HK-2 (cell line): ENCODE measurements around the gene DYNC1LI1.

ENCODE experiments used
- DNase-seq: peaks from one replicate; pipeline ENCODE4 v3.0.0-alpha.2; 2018; ENCODE audit not compliant: unreplicated experiment

Gene DYNC1LI1

DNA sequence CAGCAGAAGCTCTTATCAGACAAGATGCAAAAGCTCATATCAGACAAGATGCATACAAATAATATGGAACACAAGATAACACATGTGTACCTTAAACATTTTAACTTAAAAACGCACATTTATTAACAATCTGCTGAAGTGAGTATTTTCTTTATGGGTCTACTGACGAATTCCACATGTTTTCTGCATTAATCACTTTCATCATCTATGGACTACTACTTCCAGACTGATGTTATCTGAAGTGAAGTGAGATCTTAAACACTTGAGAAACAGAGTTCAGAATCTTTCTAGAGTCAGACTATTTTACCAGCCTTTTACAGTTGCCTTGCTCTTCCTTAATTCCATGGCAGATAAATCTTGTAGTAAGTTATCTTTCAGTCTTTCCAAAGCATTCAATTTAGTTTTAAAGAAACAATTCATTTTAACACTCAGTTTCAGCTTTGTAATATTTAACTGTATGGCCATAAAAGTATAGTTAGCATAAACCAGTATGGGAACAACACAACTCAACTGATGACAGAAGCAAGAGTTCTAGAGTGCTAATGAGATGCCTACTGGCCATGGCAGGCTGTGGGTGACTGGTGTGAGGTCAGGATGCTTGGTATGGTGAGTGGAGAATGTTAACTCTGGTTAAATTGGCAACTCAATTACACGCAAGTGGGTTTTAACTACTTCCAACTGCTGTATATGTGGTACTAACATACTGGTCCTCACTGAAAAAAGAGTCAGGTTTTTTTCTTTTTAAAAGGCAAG lies 77.8 kb downstream of the DYNC1LI1 start:
- no peak for DNase-seq

DNA sequence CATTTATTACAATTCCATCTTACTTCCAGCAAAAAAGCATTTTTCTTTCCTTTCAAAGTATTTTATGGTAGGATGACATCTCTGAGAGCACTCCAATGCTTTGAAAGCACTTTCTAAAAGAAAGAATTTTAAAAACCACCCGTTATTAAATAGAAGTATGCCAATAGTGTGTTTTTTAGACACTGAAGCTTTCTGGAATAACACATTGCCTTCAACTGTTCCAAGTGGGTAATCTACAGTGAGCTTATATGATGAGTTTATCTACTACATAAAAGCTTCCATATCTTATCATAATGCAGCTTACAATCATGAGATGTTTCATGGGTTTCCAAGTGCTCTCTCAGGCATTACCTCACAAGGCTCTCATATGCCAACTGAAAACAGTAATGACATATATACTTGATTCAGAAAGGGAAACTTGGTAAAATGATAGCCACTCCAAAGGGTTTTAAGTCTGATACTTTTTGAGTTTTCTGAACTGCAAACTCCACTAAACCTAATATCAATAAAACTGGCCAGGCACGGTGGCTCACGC lies 82.1 kb downstream of the DYNC1LI1 start:
- no peak for DNase-seq

DNA sequence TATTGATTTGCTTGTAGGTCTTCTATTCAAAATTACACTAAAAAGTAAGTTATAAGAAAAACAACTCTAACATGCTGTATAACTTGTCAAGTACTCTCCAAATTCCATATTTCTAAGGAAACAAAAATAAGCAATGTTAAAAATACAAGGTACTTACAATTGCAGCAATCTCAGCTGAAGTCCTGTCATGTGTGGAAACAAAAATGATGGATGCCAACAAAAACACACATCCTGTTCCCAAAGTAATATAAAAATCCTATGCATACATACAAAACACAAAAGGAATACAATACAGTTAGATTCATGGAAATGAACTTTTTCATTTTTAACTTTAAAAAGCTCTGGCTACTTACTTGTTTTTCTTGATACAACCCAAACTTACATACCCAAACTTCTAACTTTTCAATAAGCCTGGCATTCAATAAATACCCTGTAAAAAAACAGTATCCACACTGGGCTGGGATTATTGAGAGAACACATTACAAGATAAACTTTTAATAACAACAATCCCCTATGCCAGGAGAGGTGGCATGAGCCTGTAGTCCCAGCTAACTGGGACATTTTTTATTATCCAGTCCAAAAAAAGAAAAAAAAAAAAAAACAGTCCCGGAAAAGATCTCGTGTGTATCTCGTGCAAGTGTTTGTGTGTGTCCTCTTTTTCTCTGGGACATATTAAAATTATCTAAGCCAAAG lies 82.7 kb downstream of the DYNC1LI1 start:
- DNase-seq = no peak

DNA sequence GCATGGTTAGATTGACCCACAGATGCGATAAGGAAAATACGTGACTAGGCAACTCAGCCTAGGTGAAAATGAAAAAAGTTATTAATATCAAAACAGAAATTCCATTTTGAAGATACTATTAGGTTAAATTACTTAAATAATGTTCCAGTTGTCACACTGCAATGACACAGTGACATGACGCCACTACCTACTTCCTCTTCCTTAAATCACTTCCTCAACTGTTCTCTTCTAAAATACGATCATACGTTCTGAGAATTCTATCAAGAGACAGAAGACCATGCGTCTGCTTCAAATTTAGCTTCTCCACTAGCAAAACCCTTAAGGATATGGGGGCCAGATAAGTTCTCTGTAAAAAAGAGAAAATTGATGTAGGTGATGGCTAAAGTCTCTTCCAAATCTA lies 86.2 kb downstream of the DYNC1LI1 start:
- DNase-seq = no peak

DNA sequence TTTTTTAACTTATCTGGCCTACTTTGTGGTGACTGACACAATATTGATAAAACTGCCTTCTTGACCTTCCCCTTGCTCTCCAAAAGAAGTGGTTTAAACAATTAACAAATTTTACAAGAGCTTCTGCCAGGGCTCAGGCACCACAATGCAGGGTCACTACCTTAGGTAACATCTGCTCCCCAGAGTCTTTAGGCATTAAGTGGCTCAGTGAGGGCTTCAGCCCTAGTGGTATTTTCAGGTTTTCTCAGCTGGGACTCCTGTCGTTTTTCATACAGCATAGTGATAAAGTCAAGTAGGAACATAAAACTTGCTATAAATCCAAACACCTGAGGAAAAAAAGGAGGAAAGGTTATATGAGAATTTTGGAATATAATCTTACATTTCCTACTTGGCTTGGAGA lies 86.9 kb downstream of the DYNC1LI1 start:
- no peak for DNase-seq

DNA sequence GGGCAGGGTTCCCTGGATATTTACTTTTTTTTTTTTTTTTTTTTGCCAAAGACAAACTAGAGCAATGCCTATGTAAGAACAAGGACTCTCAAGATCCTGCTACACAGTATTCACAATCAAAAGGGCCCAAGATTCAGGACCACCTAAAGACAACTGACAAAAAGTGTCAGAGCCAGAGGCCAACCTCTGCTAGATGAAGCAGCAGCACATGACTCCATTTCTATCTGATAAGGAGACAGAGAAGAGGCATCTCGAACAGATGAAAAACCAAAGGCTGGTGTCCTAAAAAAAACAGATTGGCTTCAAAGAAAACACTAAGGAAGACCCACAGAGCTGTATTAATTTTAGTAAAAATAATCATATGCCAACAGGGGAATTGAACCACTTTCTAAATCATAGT lies 88.0 kb downstream of the DYNC1LI1 start:
- DNase-seq = no peak

DNA sequence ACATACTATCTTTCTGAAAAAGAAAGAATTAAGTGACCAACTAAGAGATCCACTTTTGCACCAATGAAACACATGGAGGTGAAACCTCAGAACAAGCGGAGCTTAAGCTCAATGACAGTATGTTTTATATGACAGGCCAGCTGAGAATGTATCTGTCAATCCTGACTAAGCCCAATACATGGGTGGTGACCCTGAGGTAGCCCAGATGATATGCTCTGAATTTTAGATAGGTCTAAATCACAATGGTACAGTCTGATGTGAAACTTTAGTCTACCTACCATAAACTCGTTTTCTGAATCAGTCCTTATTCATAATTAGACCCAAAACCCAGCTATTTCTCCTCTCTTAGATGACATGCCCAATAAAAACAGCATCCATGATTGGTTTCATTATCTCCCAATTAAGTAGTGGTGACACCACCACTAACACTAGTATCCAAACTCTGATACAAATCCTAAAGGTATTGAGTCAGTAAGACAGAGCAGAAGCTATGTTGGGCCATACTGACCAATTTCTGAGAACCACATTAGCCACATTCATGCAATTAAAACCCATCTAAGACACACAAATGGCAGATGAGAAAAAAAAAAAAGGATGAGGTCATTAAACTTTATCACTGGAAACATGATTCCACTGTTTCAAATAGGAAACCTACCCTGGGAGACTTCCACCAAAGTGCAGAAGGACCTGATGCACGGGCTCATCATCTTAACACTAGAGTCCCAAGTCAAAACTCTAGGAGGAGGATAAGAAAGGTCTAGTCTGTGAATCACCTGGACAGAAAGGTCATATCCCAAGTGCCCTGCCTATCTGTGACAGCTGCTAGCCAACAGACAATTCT lies 88.6 kb downstream of the DYNC1LI1 start:
- no peak for DNase-seq

DNA sequence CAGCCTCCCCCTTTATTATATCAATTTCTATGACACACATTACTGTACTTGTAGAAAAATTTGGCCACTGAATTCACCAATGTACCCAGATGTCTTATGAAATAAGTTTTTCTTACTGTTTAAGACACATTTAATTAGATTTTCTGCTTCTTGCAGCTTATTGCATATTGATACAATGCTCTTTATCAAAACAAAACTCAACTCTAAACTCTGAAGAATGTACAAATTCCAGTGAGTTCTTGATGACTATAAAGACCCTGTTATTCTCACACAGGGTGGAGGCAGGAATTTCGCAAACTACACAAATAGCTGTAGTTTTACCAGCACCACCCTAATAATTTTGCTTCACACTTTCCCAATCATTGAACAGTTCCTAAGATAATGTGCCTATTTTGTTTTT lies 90.1 kb downstream of the DYNC1LI1 start:
- DNase-seq = no peak
